ENCODE data around the gene THUMPD1. TPM values are rescaled to one million over a fixed set of nuclear protein-coding genes. Genes with fewer than 3 reads are reported as not detected.

THUMPD1 gene
- total and polyA plus RNA-seq, 2 of the 8 experiments (the other 6 are each of a cell fraction or from before 2014, with no cell fraction given) = 31.6 to 49.4 TPM

- TF ChIP-seq CREB1 (IDR thresholded peaks at IDR 0.05) (peak; percentile 36; the same call in 1 of the 2 replicates), RAD21 (IDR thresholded peaks at IDR 0.05 in 1 of 2, conservative IDR thresholded peaks at IDR 0.05 in 1 of 2; ENCODE audit: low read depth in 2 of 2, low read length in 2 of 2) (peak; percentile 73 to 81), SIX5 (IDR thresholded peaks at IDR 0.05; ENCODE audit: low read depth, low read length) (no peak), YY1 (IDR thresholded peaks at IDR 0.05; ENCODE audit: low read depth, low read length) (peak; percentile 43; the same call in 1 of the 2 replicates), TEAD4 (IDR thresholded peaks at IDR 0.05; ENCODE audit: low read depth, low read length) (no peak)
- TF ChIP-seq, protein P1, sequence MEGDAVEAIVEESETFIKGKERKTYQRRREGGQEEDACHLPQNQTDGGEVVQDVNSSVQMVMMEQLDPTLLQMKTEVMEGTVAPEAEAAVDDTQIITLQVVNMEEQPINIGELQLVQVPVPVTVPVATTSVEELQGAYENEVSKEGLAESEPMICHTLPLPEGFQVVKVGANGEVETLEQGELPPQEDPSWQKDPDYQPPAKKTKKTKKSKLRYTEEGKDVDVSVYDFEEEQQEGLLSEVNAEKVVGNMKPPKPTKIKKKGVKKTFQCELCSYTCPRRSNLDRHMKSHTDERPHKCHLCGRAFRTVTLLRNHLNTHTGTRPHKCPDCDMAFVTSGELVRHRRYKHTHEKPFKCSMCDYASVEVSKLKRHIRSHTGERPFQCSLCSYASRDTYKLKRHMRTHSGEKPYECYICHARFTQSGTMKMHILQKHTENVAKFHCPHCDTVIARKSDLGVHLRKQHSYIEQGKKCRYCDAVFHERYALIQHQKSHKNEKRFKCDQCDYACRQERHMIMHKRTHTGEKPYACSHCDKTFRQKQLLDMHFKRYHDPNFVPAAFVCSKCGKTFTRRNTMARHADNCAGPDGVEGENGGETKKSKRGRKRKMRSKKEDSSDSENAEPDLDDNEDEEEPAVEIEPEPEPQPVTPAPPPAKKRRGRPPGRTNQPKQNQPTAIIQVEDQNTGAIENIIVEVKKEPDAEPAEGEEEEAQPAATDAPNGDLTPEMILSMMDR (IDR thresholded peaks at IDR 0.05; ENCODE audit: control extremely low read depth in 1 of 3, insufficient read depth in 1 of 3, low read depth in 1 of 3, low read length in 3 of 3) = peak; percentile 80 to 99 (median 97)
- TF ChIP-seq, protein P2, sequence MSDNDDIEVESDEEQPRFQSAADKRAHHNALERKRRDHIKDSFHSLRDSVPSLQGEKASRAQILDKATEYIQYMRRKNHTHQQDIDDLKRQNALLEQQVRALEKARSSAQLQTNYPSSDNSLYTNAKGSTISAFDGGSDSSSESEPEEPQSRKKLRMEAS (IDR thresholded peaks at IDR 0.05) = peak; percentile 71
Measured at GRCh38 chr16:20774703-20775362, 33.2 kb upstream of the THUMPD1 start.

More at GRCh38 chr16:20774703-20775362, 33.2 kb upstream of the THUMPD1 start:
- H3K4me1 ChIP-seq (replicated peaks in 1 of 4; ENCODE audit: control insufficient read depth in 3 of 4, insufficient read depth in 4 of 4, low read length in 3 of 4) = no peaks in the 10 kb centered on the region; a peak in 1 of 7 replicates
- H4K8ac ChIP-seq (ENCODE audit: extremely low read depth, insufficient read depth, low read length) = no peak overlapping the region
- H3K14ac ChIP-seq (ENCODE audit: insufficient read length) = no peak overlapping the region
- no peak overlapping the region for H3K4me2 ChIP-seq (ENCODE audit: insufficient read depth in 1 of 2, low read depth in 2 of 2, low read length in 2 of 2)
- H2AK5ac ChIP-seq (ENCODE audit: low read depth, low read length) = no peak overlapping the region
- POLR2A ChIA-PET (ENCODE audit: partially characterized antibody) = interaction anchor here (0.8 to 1.6 kb wide), 3 partner anchors 9 to 32 kb away, joined by 3 to 7 read pairs (median 6); partner anchors contain the start of genes ERI2 and REXO5
- no peaks in the 10 kb centered on the region for H3K9me3 ChIP-seq (ENCODE audit: insufficient read depth in 2 of 2, low read depth in 1 of 2, low read length in 1 of 2)
- H2BK120ac ChIP-seq (replicated peaks; ENCODE audit: low read depth, low read length) = no peak overlapping the region
- no peak overlapping the region for H3K23ac ChIP-seq (ENCODE audit: insufficient read length)
- DNase-seq (ENCODE audit: low read depth in 1 of 2, low spot score in 2 of 2) (peak; percentile 80 to 90), FAIRE-seq (peak; percentile 83)
- H3K27ac ChIP-seq (ENCODE audit: low read depth, low read length) = no peak overlapping the region
- CTCF ChIA-PET (ENCODE audit: partially characterized antibody) = interaction anchor here (0.6 to 3.0 kb wide), 16 partner anchors 8 to 1824 kb away, joined by 3 to 12 read pairs (median 4); no protein-coding TSS in a partner anchor
- H3K36me3 ChIP-seq (ENCODE audit: control insufficient read depth in 2 of 4, insufficient read depth in 4 of 4, low read length in 3 of 4) = no peaks in the 10 kb centered on the region
- H4K5ac ChIP-seq (ENCODE audit: insufficient read length, low read depth, low read length) = no peak overlapping the region
- no peak overlapping the region for H4K91ac ChIP-seq (replicated peaks; ENCODE audit: insufficient read length, low read length)
- no peaks in the 10 kb centered on the region for H3K23me2 ChIP-seq (ENCODE audit: low read depth, low read length)
- no peak overlapping the region for H3K9ac ChIP-seq (replicated peaks in 1 of 4; ENCODE audit: extremely low read depth in 1 of 4, low read depth in 3 of 4, low read length in 3 of 4)
- H2BK15ac ChIP-seq (ENCODE audit: low read length) = peak overlapping the region; percentile 46; the same call in 1 of the 2 replicates
- no peaks in the 10 kb centered on the region for H4K20me1 ChIP-seq (replicated peaks in 1 of 2; ENCODE audit: control insufficient read depth in 1 of 2, insufficient read depth in 2 of 2, low read length in 2 of 2)
- H3K4ac ChIP-seq (replicated peaks; ENCODE audit: insufficient read length, low read depth, low read length) = no peak overlapping the region
- no peak overlapping the region for H2BK20ac ChIP-seq (ENCODE audit: low read length)
- H2BK12ac ChIP-seq (ENCODE audit: low read depth, low read length) = 0 out of 2 replicates have a peak overlapping the region, but pooled peaks have one; percentile 50
- no peaks in the 10 kb centered on the region for H3K27me3 ChIP-seq (replicated peaks in 1 of 4; ENCODE audit: control insufficient read depth in 3 of 4, extremely low read depth in 1 of 4, insufficient read depth in 3 of 4, low read length in 3 of 4)
- H3K79me2 ChIP-seq (ENCODE audit: control insufficient read depth in 1 of 2, insufficient read depth in 2 of 2, low read length in 2 of 2) = no peaks in the 10 kb centered on the region
- no peak overlapping the region for H3K18ac ChIP-seq (ENCODE audit: extremely low read depth, low read length)
- no peak overlapping the region for H2AFZ ChIP-seq (ENCODE audit: low read length)
- H3K56ac ChIP-seq (replicated peaks; ENCODE audit: insufficient read length, low read depth, low read length) = no peak overlapping the region
- no peak overlapping the region for H3K4me3 ChIP-seq (ENCODE audit: extremely low read depth in 1 of 4, insufficient read depth in 2 of 4, low read depth in 3 of 4, low read length in 4 of 4)
- WGBS, 2 experiments (ENCODE audit: extremely low coverage in 1 of 2, insufficient coverage in 1 of 2, insufficient read length in 1 of 2, insufficient replicate concordance in 2 of 2, low coverage in 1 of 2, low lambda C conversion rate in 2 of 2, missing lambda C conversion rate in 1 of 2) = 48% methylated on average over 7 of the region's 7 CpGs; no CpG with 5 or more reads in 1 of the 2 experiments
- H2BK5ac ChIP-seq (ENCODE audit: low read depth, low read length) = no peak overlapping the region
- H3K79me1 ChIP-seq (ENCODE audit: low read depth, low read length) = no peaks in the 10 kb centered on the region
